Activated CD8-positive, alpha-beta T cell treated with anti-CD3 and anti-CD28 coated beads for 36 hours (primary cell): Measurements from ENCODE around the gene SLC22A13. TPM values are rescaled to one million over a fixed set of nuclear protein-coding genes. Genes with fewer than 3 reads are reported as not detected.

ENCODE experiments used
- ATAC-seq: fragments of 200-7000 bp; cut with Tn5 transposase; one replicate; pipeline ENCODE4 v1.10.0; 2021; ENCODE audit warnings: mild to moderate bottlenecking, moderate library complexity
- CTCF ChIA-PET: fragments of 350-600 bp; sonication (Branson Sonifier 250); formaldehyde crosslinking; loops from one replicate; lab custom pipeline; 2021; ENCODE audit warnings: antibody characterized with exemption; lab: Charles Lee
- POLR2A ChIA-PET: fragments of 350-600 bp; sonication (Branson Sonifier 250); formaldehyde crosslinking; loops from one replicate; lab custom pipeline; 2021; ENCODE audit warnings: antibody characterized with exemption; lab: Charles Lee
- DNase-seq: peaks from one replicate; pipeline ENCODE4 v3.0.0-alpha.2; 2020
- H3K27ac Mint-ChIP-seq: one replicate; pipeline ENCODE4 v1.8.0; 2021; ENCODE audit warnings: mild to moderate bottlenecking, mixed read lengths
- H3K27me3 Mint-ChIP-seq: one replicate; pipeline ENCODE4 v1.8.0; 2021; ENCODE audit warnings: mixed read lengths
- H3K36me3 Mint-ChIP-seq: one replicate; pipeline ENCODE4 v1.8.0; 2021; ENCODE audit warnings: low read depth, mixed read lengths
- H3K4me1 Mint-ChIP-seq: one replicate; pipeline ENCODE4 v1.8.0; 2021; ENCODE audit warnings: low read depth, mixed read lengths
- H3K4me3 Mint-ChIP-seq: one replicate; pipeline ENCODE4 v1.8.0; 2021; ENCODE audit warnings: mild to moderate bottlenecking, moderate library complexity, mixed read lengths
- H3K9me3 Mint-ChIP-seq: one replicate; pipeline ENCODE4 v1.8.0; 2021; ENCODE audit warnings: mixed read lengths
- CTCF ChIP-seq: fragments of 200-600 bp; IDR thresholded peaks from one replicate; pipeline ENCODE4 v1.8.0; 2022; ENCODE audit warnings: antibody characterized with exemption, mild to moderate bottlenecking
- intact Hi-C: fragments of 100-400 bp; cut with micrococcal nuclease; formaldehyde crosslinking; loops from one replicate; pipeline ENCODE4 v1.10.0; 2022
- total RNA-seq, 2 experiments: library from RNA; stranded (reverse); gene quantifications; one replicate each; pipeline ENCODE4 v1.2.3, GENCODE V29; 2021

The SLC22A13 gene
- total RNA-seq, 2 experiments from 2014 or later: 0.18 to 0.31 TPM

- intact Hi-C loops: no loop called here
- POLR2A ChIA-PET: interaction anchor here (1.0 kb wide), 1 partner anchor 22 kb away, joined by 3 read pairs; no protein-coding TSS in a partner anchor
- DNase-seq (no peak), ATAC-seq (no peak)
- Mint-ChIP-seq H3K4me1 (peaks cover 6% of the 10 kb centered on the region), H3K9me3 (no peaks in the 10 kb centered on the region), H3K27me3 (no peaks in the 10 kb centered on the region), H3K27ac (no peak overlapping the region), H3K36me3 (no peaks in the 10 kb centered on the region), H3K4me3 (no peak overlapping the region)
- no peak for TF ChIP-seq CTCF
- CTCF ChIA-PET: no interaction called here
Measured at GRCh38 chr3:38267662-38268061, 2.0 kb downstream of the SLC22A13 start.

GRCh38 chr3:38268087-38268486 lies 2.5 kb downstream of the SLC22A13 start:
- intact Hi-C loops: no loop called here
- H3K27me3 Mint-ChIP-seq: no peaks in the 10 kb centered on the region
- H3K9me3 Mint-ChIP-seq: no peaks in the 10 kb centered on the region
- H3K36me3 Mint-ChIP-seq: no peaks in the 10 kb centered on the region
- H3K27ac Mint-ChIP-seq: no peak overlapping the region
- CTCF ChIA-PET: no interaction called here
- H3K4me1 Mint-ChIP-seq: peaks cover 6% of the 10 kb centered on the region
- no peak for TF ChIP-seq CTCF
- POLR2A ChIA-PET: no interaction called here
- ATAC-seq: no peak
- no peak overlapping the region for H3K4me3 Mint-ChIP-seq
- DNase-seq: no peak

- Mint-ChIP-seq H3K36me3 (no peaks in the 10 kb centered on the region), H3K27ac (no peak overlapping the region), H3K4me3 (no peak overlapping the region), H3K27me3 (no peaks in the 10 kb centered on the region), H3K9me3 (no peaks in the 10 kb centered on the region), H3K4me1 (peaks cover 4% of the 10 kb centered on the region)
- intact Hi-C loops: no loop called here
- DNase-seq (no peak), ATAC-seq (no peak)
- TF ChIP-seq CTCF: no peak
- ChIA-PET POLR2A (no interaction called here), CTCF (no interaction called here)
Measured at GRCh38 chr3:38268522-38268921, 2.9 kb downstream of the SLC22A13 start.

GRCh38 chr3:38270606-38271005 lies 5.0 kb downstream of the SLC22A13 start:
- Mint-ChIP-seq H3K4me3 (no peak overlapping the region), H3K36me3 (no peaks in the 10 kb centered on the region), H3K4me1 (peaks cover 3% of the 10 kb centered on the region), H3K27ac (no peak overlapping the region), H3K9me3 (no peaks in the 10 kb centered on the region), H3K27me3 (no peaks in the 10 kb centered on the region)
- TF ChIP-seq CTCF: no peak
- POLR2A ChIA-PET: no interaction called here
- CTCF ChIA-PET: interaction anchor here (0.8 kb wide), 1 partner anchor 28 kb away, joined by 4 read pairs; no protein-coding TSS in a partner anchor
- DNase-seq (no peak), ATAC-seq (no peak)
- intact Hi-C loops: no loop called here

- Mint-ChIP-seq H3K4me3 (no peak overlapping the region), H3K4me1 (peaks cover 3% of the 10 kb centered on the region), H3K9me3 (no peaks in the 10 kb centered on the region), H3K27ac (no peak overlapping the region), H3K36me3 (no peaks in the 10 kb centered on the region), H3K27me3 (no peaks in the 10 kb centered on the region)
- intact Hi-C loops: no loop called here
- no peak for TF ChIP-seq CTCF
- no peak for ATAC-seq
- POLR2A ChIA-PET: no interaction called here
- DNase-seq: no peak
- CTCF ChIA-PET: interaction anchor here (0.8 to 1.5 kb wide), 2 partner anchors 10 to 27 kb away, joined by 3 read pairs; partner anchors contain the start of gene SLC22A14
Measured at GRCh38 chr3:38271553-38271952, 5.9 kb downstream of the SLC22A13 start.
